DLD1 (cell line): ENCODE measurements around the gene SYNDIG1.

Experiments
- in situ Hi-C: cut with HindIII; loops from 2 replicates; pipeline ENCODE4 v1.10.0; 2017; ENCODE audit warnings: low sequenced_read_pairs

SYNDIG1 gene

GRCh38 chr20:24702501-24703283 is 233.3 kb downstream of the SYNDIG1 start:
- in situ Hi-C loops = no loop called here

- in situ Hi-C loops = no loop called here
Measured at GRCh38 chr20:24703284-24703610, 233.8 kb downstream of the SYNDIG1 start.

GRCh38 chr20:24704899-24705298 is 235.5 kb downstream of the SYNDIG1 start:
- in situ Hi-C loops = no loop called here

- in situ Hi-C loops = no loop called here
Measured at GRCh38 chr20:24705486-24705885, 236.1 kb downstream of the SYNDIG1 start.

GRCh38 chr20:24708411-24709295 is 239.2 kb downstream of the SYNDIG1 start:
- in situ Hi-C loops = no loop called here
